T47D (cell line): ENCODE measurements around the gene WBP2NL.
A peak's percentile ranks its signal among the peaks of the same experiment; 100 is the strongest.
"Not testable (repeated sequence)": the region's sequence is repeated elsewhere in the genome, so short reads cannot be mapped to it uniquely, and the experiment has no call there.

Experiments used
- DNase-seq, 2 experiments: peaks; one replicate each; pipeline versions ENCODE4 v3.0.0 to v3.0.0-alpha.2; 2011 to 2012; ENCODE audit warnings: low read depth in 1 of 2, low spot score in 1 of 2
- JUND ChIP-seq: IDR thresholded peaks from 2 replicates; pipeline ENCODE4 v1.6.1; 2012; ENCODE audit warnings: low read depth
- in situ Hi-C: cut with HindIII; loops from 2 replicates; pipeline ENCODE4 v1.10.0; 2016; ENCODE audit warnings: low sequenced_read_pairs, low pct_unique_long_range_greater_than_20kb

Gene WBP2NL

DNA sequence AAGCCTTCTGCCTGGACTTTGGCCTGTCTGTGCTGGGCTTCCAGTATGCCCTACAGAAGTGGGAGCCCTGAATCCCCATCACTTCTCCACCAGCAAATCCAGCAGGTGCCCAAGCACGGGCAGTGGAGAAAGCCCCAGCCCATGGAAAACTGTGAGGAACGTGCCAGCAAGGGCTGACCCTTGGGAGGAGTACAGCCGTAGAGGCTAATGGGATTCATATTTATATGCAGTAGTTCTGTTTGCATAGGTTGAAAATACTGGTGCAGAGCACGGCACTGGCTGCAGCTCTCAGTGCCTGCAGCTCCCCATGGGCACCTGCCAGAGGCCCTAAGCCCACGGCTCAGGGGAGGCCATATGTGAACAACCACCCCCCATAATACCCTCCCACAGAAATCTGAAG is 61.9 kb downstream of the WBP2NL start:
- in situ Hi-C loops: no loop called here
- no peak for TF ChIP-seq JUND
- DNase-seq: no peak

GRCh38 chr22:42061041-42061440 is 62.5 kb downstream of the WBP2NL start:
- no peak for TF ChIP-seq JUND
- no peak for DNase-seq
- in situ Hi-C loops: no loop called here

DNA sequence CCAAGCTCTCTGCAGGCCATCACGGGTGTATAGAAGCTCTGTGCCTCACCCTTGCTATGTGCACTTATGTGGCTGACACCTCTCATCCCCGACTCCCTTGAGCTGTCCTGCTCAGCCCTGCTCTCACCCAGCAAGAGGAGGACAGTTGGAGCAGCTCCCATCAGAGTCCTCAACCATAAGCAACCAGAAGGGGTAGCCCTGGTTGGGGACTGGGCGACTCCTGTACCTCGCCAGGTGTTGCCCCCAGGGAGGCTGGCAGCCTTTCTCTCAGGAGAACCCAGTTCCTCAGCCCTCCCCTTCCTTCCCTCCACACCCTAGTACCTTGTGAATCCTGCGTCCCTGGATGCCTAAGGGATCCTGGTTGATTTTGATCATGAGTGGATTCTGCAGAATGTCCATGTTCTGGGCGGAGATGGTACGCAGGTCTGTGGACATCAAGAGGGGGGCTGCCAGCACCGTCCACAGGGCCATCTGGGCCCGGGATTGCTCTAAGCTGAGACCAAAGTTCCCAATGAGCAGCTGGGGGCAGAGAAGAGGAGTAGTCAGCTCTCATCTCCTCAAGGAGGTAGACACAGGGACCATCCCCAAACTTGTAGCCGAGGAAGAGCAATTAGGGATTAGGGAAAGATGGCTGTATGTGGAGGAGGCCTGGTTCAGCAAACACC is 64.0 kb downstream of the WBP2NL start:
- no peak for TF ChIP-seq JUND
- no peak for DNase-seq
- in situ Hi-C loops: no loop called here

- in situ Hi-C loops: no loop called here
- TF ChIP-seq JUND: no peak
Measured at GRCh38 chr22:42064629-42065028, 66.0 kb downstream of the WBP2NL start.

DNA sequence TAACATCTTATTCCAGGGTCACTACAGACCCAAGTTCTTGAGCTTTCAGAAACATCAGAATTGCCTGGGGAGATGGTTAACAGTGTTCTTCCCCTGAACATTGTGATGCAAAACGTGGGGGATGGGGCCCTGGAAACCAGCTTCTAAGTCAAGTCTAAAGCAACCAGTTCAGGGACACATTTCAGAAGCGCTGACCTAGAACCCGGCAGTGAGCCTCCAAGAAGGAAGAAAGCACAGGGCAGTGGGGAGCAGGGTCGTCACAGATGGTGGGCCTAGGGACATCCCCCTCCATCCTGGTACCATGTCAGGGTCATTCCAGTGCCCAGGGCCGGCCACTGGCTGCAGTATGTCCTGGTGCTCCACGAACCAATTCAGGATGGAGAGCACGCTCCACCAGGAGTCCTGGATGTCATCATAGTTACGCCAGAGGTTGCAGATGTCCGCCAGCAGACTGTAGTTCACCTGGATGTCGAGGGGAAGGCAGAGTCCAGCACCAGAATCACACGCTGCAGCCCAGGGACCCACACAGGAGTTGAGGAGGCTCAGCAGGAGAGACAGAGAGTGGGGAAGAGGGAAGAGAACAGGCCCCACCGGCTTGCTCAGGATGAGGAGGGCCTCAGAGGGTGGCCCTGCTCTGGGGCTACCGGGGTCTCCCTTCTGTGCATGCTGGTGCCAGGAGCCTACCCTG is 67.0 kb downstream of the WBP2NL start:
- no peak for TF ChIP-seq JUND
- in situ Hi-C loops: no loop called here
- DNase-seq: no peak

More at GRCh38 chr22:42064629-42065028, 66.0 kb downstream of the WBP2NL start:
- DNase-seq: no peak

- DNase-seq: no peak
- in situ Hi-C loops: no loop called here
- no peak for TF ChIP-seq JUND
Measured at GRCh38 chr22:42066126-42066761, 67.7 kb downstream of the WBP2NL start.

GRCh38 chr22:42066937-42067336 is 68.3 kb downstream of the WBP2NL start:
- no peak for DNase-seq
- in situ Hi-C loops: no loop called here
- no peak for TF ChIP-seq JUND

DNA sequence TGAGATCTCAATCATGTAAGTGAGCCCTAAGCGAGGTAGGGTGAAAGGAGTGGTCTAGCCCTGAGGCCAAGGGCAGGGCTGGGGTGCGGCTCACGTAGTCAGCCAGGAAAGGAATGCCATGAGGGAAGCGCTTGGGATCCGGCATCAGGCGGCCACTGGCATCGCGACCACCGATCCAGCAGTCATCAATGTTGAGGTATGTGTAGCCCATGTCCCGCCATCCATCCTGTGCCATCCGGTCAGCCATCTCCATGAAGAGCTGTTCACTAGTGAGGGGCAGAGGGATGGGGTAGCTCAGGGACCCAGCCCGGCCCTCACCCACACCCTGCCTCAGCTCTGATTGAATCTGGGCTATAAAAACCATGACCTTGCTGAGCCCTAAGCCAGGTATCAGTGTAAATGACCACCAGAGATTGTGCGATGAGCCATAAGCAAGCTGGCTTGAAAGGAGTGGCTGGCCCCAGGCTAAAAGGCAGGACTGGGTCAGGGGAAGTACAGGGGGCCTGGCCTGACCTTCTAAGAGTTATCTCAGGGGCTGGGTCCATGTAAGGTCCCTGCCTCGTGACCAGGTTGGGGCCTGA is 69.2 kb downstream of the WBP2NL start:
- in situ Hi-C loops: no loop called here
- no peak for TF ChIP-seq JUND
- DNase-seq: no peak

GRCh38 chr22:42068291-42068690 is 69.7 kb downstream of the WBP2NL start:
- in situ Hi-C loops: no loop called here
- no peak for DNase-seq
- TF ChIP-seq JUND: no peak

DNA sequence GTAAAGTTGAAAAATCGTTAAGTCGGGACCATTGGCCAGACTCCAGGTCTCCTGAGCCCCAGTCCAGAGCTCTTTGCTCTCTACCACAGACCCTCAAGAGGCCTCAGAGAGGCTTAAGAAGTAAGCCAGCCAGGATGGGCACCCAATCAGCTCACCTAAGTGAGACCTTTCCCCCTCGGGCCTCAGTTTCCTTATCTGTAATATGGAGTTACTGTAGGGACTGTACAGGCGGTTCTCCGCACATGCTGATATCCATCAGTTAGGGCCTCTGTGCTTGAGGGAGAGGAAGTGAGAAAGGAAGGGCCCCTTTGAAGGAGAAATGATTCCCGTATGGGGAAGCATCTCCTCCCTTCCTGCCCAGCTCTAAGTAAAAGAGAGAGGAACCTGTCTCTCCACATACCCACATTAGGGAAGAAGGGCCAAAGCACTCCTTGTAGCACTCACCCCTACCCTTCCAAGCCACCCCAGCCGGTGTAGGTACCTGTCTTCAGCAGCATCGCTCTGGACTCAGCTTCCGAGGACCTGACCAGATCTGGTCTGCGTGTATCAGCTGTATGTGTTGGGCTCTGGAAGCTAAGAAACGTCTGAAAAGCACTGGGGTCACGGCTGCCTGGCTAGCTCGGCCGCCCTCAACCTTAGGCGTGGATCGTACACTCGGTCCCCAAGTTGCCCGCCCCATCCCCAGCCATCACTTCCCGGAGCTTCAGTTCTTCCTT is 71.4 kb downstream of the WBP2NL start:
- peak in 1 of 2 experiments; percentile 41 for DNase-seq
- in situ Hi-C loops: no loop called here

DNA sequence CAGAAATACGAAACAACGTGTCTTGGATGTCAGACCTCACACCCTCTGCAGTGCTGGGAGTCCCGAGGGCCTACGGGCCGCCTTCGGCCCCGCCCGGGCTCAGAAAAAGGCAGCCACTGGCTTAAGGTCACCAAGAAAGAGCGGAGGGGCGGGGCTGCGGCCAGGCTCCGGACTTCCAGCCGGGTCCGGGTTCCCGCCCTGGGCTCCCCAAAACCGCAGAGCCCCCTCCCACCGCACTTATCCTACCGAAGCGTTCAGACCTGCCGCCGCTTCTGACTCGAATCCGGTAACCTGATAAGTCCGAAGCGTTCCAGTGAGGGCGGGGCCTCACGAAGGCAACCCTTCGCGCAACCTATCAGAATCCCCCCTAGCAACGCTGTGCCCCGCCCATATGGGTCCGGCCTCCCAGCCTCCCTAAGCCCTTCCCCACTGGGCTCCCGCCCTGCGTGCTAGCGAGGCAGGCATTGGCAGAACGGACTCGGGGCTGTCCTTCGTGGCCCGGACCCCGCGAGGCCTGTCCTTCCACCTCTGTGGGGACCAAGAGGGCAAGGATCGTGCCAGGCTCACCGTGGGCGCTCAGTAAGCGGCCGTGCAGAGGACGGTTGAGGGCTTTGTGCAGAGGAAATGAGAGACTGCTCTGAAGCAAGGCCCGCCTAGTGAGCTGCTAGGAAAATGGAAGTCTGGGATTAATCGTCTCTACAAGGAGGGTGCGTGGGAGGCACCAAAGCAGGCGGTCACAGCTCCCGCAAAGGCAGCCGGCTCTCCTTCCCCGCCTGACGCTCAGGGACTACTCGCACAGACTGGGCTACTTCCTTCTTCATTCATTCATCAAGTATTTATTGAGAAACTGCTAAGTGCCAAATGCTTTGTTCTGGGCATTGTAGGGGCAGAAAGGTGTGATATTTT is 72.2 kb downstream of the WBP2NL start, which contains the start of gene NAGA:
Gene NAGA, minus strand, starts transcription at position 296 of the 906 bp plus-strand sequence. CDS start 515 bp downstream, outside the sequence.
- in situ Hi-C loops: no loop called here
- peak; percentile 83 to 97 for DNase-seq
- no peak for TF ChIP-seq JUND

More for the DNA sequence above, 71.4 kb downstream of the WBP2NL start:
- no peak for TF ChIP-seq JUND

- DNase-seq, in situ Hi-C loops: not testable (repeated sequence)
Measured at GRCh38 chr22:42071508-42071907, 72.9 kb downstream of the WBP2NL start.
